Peyer's patch (tissue), 4 donors: ENCODE results near the gene UST.

Experiments used
- POLR2A ChIP-seq, 2 donors: fragments of 450-650 bp; IDR thresholded peaks; one replicate each; pipeline ENCODE4 v1.5.1; 2017; ENCODE audit warnings: antibody characterized with exemption in 2 of 2, mild to moderate bottlenecking in 2 of 2, moderate library complexity in 2 of 2
- TF ChIP-seq, protein P1 (sequence below), 6 experiments: fragments of 450-650 bp in 4 of 6; fragments of 200-600 bp in 2 of 6; sonication (generic) in 1 of 6; IDR thresholded peaks; one replicate each; pipeline ENCODE4 v1.5.1; 2017 to 2019; ENCODE audit warnings: antibody characterized with exemption in 6 of 6, mild to moderate bottlenecking in 3 of 6, moderate library complexity in 1 of 6

GRCh38 chr6:148793721-148794120 lies 46.9 kb downstream of the UST start:
- TF ChIP-seq, protein P1, sequence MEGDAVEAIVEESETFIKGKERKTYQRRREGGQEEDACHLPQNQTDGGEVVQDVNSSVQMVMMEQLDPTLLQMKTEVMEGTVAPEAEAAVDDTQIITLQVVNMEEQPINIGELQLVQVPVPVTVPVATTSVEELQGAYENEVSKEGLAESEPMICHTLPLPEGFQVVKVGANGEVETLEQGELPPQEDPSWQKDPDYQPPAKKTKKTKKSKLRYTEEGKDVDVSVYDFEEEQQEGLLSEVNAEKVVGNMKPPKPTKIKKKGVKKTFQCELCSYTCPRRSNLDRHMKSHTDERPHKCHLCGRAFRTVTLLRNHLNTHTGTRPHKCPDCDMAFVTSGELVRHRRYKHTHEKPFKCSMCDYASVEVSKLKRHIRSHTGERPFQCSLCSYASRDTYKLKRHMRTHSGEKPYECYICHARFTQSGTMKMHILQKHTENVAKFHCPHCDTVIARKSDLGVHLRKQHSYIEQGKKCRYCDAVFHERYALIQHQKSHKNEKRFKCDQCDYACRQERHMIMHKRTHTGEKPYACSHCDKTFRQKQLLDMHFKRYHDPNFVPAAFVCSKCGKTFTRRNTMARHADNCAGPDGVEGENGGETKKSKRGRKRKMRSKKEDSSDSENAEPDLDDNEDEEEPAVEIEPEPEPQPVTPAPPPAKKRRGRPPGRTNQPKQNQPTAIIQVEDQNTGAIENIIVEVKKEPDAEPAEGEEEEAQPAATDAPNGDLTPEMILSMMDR (IDR thresholded peaks at IDR 0.05) = no peak
- TF ChIP-seq POLR2A (IDR thresholded peaks at IDR 0.05) = no peak
